ENCODE results near the gene SLC19A1. TPM values are rescaled to one million over a fixed set of nuclear protein-coding genes. Genes with fewer than 3 reads are reported as not detected.

Gene SLC19A1
- total RNA-seq, 1 donor from 2014 or later: 19.3 TPM

- no peak for TF ChIP-seq CTCF (conservative IDR thresholded peaks at IDR 0.05; ENCODE audit: low read depth, low read length)
- no peak for DNase-seq (ENCODE audit: low read depth)
Observed at GRCh38 chr21:45548711-45549491, 6.7 kb upstream of the SLC19A1 start.

GRCh38 chr21:45547545-45547900 is 5.3 kb upstream of the SLC19A1 start:
- H3K4me3 ChIP-seq (ENCODE audit: low read depth, low read length): no peak overlapping the region
- no peak for DNase-seq (ENCODE audit: low read depth)
- TF ChIP-seq CTCF (conservative IDR thresholded peaks at IDR 0.05; ENCODE audit: low read depth, low read length): no peak

More at GRCh38 chr21:45548711-45549491, 6.7 kb upstream of the SLC19A1 start:
- H3K4me3 ChIP-seq (ENCODE audit: low read depth, low read length): no peak overlapping the region

DNA sequence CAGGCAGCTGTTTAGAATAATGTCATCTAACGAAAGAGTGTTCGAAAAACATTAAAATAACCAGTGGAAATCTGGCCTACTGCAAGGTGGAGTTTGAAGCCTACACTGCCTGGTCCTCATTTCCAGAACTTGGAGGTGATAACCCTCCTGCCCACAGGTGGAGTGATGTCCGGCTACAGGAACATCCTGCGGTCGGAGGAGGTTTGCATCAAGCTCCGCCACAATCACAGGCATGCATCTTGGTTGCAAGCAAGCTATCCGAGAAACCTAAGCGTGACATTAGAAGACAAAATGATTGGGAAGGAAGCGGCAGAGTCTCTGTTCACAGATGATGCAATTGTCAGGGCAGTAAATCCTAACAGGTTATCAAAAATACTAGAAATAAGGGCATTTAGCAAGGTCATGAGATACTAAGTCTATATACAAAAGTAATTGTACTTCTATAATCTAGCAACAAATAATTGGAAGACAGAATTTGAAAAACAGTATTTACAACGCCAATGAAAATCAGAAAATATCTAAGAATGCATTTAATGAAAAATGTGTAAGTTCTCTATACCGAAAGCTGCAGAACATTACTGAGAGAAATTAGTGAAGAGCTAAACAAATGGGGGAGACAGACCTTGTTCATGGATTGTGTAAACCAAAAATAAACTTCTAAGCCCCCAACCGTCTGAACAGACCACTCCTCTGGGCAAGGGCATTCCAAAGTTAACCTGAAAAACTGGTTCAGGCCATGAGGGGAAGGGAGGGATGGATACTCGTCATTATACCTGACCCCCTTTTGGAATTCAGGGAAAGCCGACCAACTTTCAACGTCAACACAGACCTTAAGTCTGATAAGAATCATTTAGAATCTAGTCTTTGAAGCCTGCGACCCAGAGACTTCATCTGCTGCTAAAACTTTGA is 4.7 kb upstream of the SLC19A1 start:
- no peak for TF ChIP-seq CTCF (conservative IDR thresholded peaks at IDR 0.05; ENCODE audit: low read depth, low read length)
- DNase-seq (ENCODE audit: low read depth): no peak
- no peak overlapping the region for H3K4me3 ChIP-seq (ENCODE audit: low read depth, low read length)

DNA sequence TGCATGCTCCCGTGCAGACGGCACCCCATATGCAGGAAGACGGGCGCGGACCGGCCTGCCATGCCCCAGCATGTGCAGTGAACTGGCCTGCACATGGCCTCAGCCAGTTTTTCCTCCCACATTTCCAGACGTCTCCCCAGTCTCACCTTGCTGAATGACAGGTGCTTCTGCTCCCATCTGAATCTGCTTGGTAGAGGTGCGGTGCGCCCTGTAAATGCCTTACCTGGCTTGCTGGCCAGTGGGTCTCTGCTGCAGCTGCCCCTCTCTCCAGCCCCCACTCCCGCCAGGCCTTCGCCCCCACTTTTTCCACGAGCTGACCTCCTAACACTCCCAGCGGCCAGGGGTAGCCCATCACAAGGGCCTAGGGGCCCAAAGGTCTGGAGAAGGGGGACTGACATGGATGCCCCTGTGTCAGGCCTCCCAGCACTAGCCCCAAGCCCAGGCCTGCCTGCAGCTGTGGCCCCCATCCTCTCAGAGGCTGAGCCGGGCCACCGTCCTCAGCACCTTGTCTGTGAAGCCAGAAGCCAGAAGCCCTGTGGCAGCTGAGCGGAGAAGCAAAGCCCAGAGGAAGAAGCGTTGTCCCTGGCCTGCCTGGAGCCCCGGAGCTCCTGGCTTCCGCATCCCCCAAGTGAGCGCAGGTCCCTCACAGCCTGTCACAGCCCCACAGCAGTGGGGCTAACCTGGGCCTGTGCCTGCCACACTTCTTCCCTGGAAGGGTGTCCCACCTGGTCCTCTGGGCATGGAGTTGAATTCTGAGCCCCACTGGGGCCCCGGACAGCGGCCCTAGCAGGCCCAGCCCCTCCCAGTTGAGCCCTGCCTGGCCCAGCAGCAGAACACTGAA is 3.7 kb upstream of the SLC19A1 start:
- no peak overlapping the region for H3K4me3 ChIP-seq (ENCODE audit: low read depth, low read length)
- TF ChIP-seq CTCF (conservative IDR thresholded peaks at IDR 0.05; ENCODE audit: low read depth, low read length): no peak
- no peak for DNase-seq (ENCODE audit: low read depth)

GRCh38 chr21:45545236-45545570 is 3.0 kb upstream of the SLC19A1 start:
- TF ChIP-seq CTCF (conservative IDR thresholded peaks at IDR 0.05; ENCODE audit: low read depth, low read length): no peak
- DNase-seq (ENCODE audit: low read depth): no peak
- H3K4me3 ChIP-seq (ENCODE audit: low read depth, low read length): no peak overlapping the region

DNA sequence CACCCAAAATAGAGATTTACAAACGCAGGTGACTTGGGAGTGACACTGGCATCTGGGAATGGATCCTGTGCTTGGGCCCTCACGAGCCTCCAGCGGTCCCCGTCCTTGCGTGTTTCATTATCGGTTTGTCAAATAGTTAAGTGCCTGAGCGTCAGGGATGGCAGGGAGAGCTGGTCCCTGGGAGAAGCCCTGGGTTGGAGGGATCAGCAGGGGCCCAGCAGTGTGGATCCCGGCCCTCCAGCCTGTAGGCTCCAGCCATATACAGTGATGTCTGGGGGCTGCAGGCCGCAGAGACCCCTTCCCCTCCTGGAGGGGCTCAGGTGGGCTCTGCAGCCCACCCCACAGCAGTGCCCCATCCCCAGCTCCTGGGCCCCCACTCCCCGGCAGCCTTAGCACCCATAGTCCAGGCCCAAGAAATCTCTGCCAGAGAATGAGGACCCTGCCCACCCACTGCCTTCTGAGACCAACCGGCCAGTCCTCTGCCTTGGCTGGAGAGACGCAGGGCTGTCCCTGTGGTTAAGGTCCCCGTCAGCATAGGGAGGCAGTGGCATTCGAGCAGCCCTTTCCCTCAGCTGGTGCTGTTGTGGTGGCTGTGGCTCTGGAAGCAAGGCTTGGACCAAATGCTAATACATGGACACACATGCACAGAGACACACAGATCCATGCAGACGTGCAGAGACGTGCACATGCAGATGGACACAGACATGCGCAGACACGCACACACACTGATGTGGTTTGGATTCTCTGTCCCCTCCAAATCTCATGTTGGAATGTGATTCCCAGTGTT is 2.4 kb upstream of the SLC19A1 start:
- DNase-seq (ENCODE audit: low read depth): no peak
- TF ChIP-seq CTCF (conservative IDR thresholded peaks at IDR 0.05; ENCODE audit: low read depth, low read length): no peak
- no peak overlapping the region for H3K4me3 ChIP-seq (ENCODE audit: low read depth, low read length)
